ENCODE measurements around the gene TGFBR1.

TGFBR1 gene

GRCh38 chr9:99109522-99109921 lies 4.6 kb downstream of the TGFBR1 start:
- no peak for DNase-seq

GRCh38 chr9:99112750-99113413 lies 8.0 kb downstream of the TGFBR1 start:
- no peak for DNase-seq

- DNase-seq, result no peak
Observed at GRCh38 chr9:99113414-99114048, 8.6 kb downstream of the TGFBR1 start.

GRCh38 chr9:99114049-99114440 lies 9.1 kb downstream of the TGFBR1 start:
- DNase-seq, result no peak

- no peak for DNase-seq
Observed at GRCh38 chr9:99114846-99115500, 10.1 kb downstream of the TGFBR1 start.

- no peak for DNase-seq
Observed at GRCh38 chr9:99116003-99116411, 11.1 kb downstream of the TGFBR1 start.

GRCh38 chr9:99118782-99119466 lies 14.0 kb downstream of the TGFBR1 start:
- no peak for DNase-seq

GRCh38 chr9:99119976-99120655 lies 15.2 kb downstream of the TGFBR1 start:
- DNase-seq, result no peak

GRCh38 chr9:99121604-99122003 lies 16.7 kb downstream of the TGFBR1 start:
- no peak for DNase-seq

GRCh38 chr9:99124534-99125255 lies 19.8 kb downstream of the TGFBR1 start:
- no peak for DNase-seq

GRCh38 chr9:99125446-99125845 lies 20.5 kb downstream of the TGFBR1 start:
- DNase-seq, result no peak

GRCh38 chr9:99126312-99126711 lies 21.4 kb downstream of the TGFBR1 start:
- DNase-seq, result no peak

GRCh38 chr9:99127356-99128132 lies 22.6 kb downstream of the TGFBR1 start:
- no peak for DNase-seq

- DNase-seq, result no peak
Observed at GRCh38 chr9:99128133-99128406, 23.2 kb downstream of the TGFBR1 start.

- no peak for DNase-seq
Observed at GRCh38 chr9:99129091-99129490, 24.2 kb downstream of the TGFBR1 start.

GRCh38 chr9:99130069-99130468 lies 25.2 kb downstream of the TGFBR1 start:
- DNase-seq, result no peak

GRCh38 chr9:99133145-99133544 lies 28.2 kb downstream of the TGFBR1 start:
- DNase-seq, result no peak

- DNase-seq, result no peak
Observed at GRCh38 chr9:99134893-99135341, 30.0 kb downstream of the TGFBR1 start.

GRCh38 chr9:99135456-99135855 lies 30.5 kb downstream of the TGFBR1 start:
- no peak for DNase-seq

- no peak for DNase-seq
Observed at GRCh38 chr9:99137225-99137624, 32.3 kb downstream of the TGFBR1 start.

GRCh38 chr9:99137891-99138290 lies 33.0 kb downstream of the TGFBR1 start:
- DNase-seq, result no peak
